Effector memory CD4-positive, alpha-beta T cell (primary cell): ENCODE data around the gene CLHC1.
"Not testable (repeated sequence)": the region's sequence is repeated elsewhere in the genome, so short reads cannot be mapped to it uniquely, and the experiment has no call there.

Experiments
- DNase-seq, 3 donors: peaks; one replicate each; pipeline ENCODE4 v3.0.0-alpha.2; 2020
- H3K27ac ChIP-seq: 2 replicates; pipeline ENCODE4 v1.7.0; 2013; ENCODE audit warnings: mild to moderate bottlenecking, low read length, moderate library complexity; ENCODE audit not compliant: insufficient read depth, poor library complexity, severe bottlenecking
- H3K27me3 ChIP-seq: replicated peaks from 2 replicates; pipeline ENCODE4 v1.7.0; 2013; ENCODE audit warnings: mild to moderate bottlenecking, low read length; ENCODE audit not compliant: insufficient read depth, control insufficient read depth, poor library complexity, severe bottlenecking
- H3K36me3 ChIP-seq: 2 replicates; pipeline ENCODE4 v1.7.0; 2013; ENCODE audit warnings: mild to moderate bottlenecking, low read length, moderate library complexity; ENCODE audit not compliant: control insufficient read depth, insufficient read depth
- H3K4me1 ChIP-seq: 2 replicates; pipeline ENCODE4 v1.7.0; 2013; ENCODE audit warnings: low read length, mild to moderate bottlenecking; ENCODE audit not compliant: control insufficient read depth, insufficient read depth, poor library complexity, severe bottlenecking
- H3K4me3 ChIP-seq: 2 replicates; pipeline ENCODE4 v1.7.0; 2013; ENCODE audit warnings: low read length, low read depth, mild to moderate bottlenecking; ENCODE audit not compliant: insufficient read depth, poor library complexity, severe bottlenecking
- H3K9me3 ChIP-seq: 2 replicates; pipeline ENCODE4 v1.7.0; 2013; ENCODE audit warnings: mild to moderate bottlenecking, low read length, moderate library complexity; ENCODE audit not compliant: control insufficient read depth
- total RNA-seq, 3 donors: gene quantifications; one replicate each; lab custom pipeline; 2026; lab: John Stamatoyannopoulos, UW

Gene CLHC1
- 3.5 to 8.8 (median 6.8) reads per million in 3 donors for total RNA-seq

DNA sequence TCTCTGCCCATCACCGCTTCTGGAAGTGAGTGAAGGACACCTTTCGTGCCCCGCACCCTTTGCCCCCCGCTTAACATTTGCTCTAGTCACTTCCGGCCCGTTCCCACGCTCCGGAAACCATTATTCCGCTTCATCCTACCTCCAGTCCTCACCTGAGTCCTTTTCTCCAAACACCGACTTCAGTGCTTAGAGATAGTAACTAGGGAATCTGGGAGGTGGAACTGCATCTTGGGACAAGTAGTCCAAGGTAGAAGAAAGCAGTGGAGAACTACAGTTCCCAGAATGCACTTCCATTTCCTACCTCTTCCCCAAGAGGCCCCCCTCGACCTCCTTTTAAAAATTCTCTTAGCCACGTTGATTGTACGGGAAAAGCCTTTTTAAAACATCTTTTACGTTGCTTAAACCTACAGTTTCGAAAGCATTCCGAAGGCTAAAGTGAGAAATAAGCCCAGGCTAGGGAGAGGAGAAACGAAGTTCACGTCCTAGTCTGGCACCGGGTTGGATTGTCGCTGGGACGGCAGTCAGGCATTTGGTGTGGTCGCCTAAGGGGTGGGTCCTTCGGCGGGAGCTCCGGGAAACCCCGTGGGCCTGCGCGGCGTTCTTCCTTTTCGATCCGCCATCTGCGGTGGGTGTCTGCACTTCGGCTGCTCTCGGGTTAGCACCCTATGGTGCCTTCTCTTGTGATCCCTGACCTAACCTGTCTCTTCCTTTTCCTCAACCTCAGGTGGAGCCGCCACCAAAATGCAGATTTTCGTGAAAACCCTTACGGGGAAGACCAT, at the start of gene CLHC1, which contains the start of gene RPS27A:
TSS of gene CLHC1 (minus strand) at position 210 of the 779 bp plus-strand sequence. CDS start 9,882 bp downstream, outside the sequence.
TSS of gene RPS27A (plus strand) at position 605 of the 779 bp plus-strand sequence. CDS start at position 742, 137 bp downstream.
- Histone ChIP-seq H3K27me3 (no peaks in the 10 kb centered on the region), H3K9me3 (no peaks in the 10 kb centered on the region), H3K36me3 (peaks cover 31% of the 10 kb centered on the region), H3K4me3 (peak within 1 kb of the TSS; percentile 85), H3K4me1 (peaks cover 17% of the 10 kb centered on the region), H3K27ac (peak within 1 kb of the TSS; percentile 98)
- peak; percentile 82 to 89 (median 87) for DNase-seq

GRCh38 chr2:55280851-55281546, 48.9 kb upstream of the CLHC1 start:
- not testable (repeated sequence) for H3K9me3 ChIP-seq, DNase-seq, H3K36me3 ChIP-seq, H3K4me3 ChIP-seq, H3K4me1 ChIP-seq, H3K27me3 ChIP-seq
- peak overlapping the region; percentile 84 for H3K27ac ChIP-seq

DNA sequence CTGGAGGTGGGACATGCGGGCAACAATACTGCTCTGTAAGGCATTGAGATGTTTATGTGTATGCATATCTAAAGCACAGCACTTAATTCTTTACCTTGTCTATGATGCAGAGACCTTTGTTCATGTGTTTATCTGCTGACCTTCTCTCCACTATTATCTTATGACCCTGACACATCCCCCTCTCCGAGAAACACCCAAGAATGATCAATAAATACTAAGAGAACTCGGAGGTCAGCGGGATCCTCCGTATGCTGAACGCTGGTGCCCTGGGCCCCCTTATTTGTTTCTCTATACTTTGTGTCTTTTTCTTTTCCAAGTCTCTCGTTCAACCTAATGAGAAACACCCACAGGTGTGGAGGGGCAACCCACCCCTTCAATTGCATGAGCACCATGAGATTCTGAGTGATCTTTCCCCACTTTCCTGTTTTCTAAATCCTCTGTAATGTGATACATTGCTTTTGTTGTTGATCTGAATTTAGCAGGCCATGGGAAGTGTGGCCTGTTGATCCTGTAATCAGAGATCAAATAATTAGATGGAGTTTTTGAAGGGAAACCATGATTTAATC, 47.8 kb upstream of the CLHC1 start:
- H3K36me3 ChIP-seq, H3K4me3 ChIP-seq, H3K27me3 ChIP-seq, H3K4me1 ChIP-seq, DNase-seq, H3K9me3 ChIP-seq, H3K27ac ChIP-seq: not testable (repeated sequence)

GRCh38 chr2:55279214-55279835, 47.2 kb upstream of the CLHC1 start:
- H3K4me3 ChIP-seq, H3K27me3 ChIP-seq, DNase-seq, H3K4me1 ChIP-seq, H3K9me3 ChIP-seq, H3K36me3 ChIP-seq, H3K27ac ChIP-seq: not testable (repeated sequence)

- peaks cover 5% of the 10 kb centered on the region for H3K4me1 ChIP-seq
- no peak overlapping the region for H3K4me3 ChIP-seq
- H3K9me3 ChIP-seq: no peaks in the 10 kb centered on the region
- no peaks in the 10 kb centered on the region for H3K27me3 ChIP-seq
- no peak overlapping the region for H3K27ac ChIP-seq
- no peaks in the 10 kb centered on the region for H3K36me3 ChIP-seq
- DNase-seq: no peak
Measured at GRCh38 chr2:55277310-55277709, 45.2 kb upstream of the CLHC1 start.

DNA sequence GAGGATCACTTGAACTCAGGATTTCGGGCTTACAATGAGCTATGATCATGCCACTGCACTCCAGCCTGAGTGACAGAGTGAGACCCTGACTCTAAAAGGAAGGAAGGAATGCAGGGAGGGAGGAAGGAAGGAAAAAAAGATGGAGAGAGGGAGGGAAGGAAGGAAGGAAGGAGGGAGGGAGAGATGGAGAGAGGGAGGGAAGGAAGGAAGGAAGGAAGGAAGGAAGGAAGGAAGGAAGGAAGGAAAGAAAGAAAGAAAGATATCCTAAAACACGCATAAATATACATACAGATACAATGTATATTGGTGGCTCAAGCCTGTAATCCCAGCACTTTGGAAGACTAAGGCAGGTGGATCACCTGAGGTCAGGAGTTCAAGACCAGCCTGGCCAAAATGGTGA, 42.3 kb upstream of the CLHC1 start:
- not testable (repeated sequence) for H3K27ac ChIP-seq, H3K9me3 ChIP-seq, H3K27me3 ChIP-seq, H3K36me3 ChIP-seq, DNase-seq, H3K4me3 ChIP-seq, H3K4me1 ChIP-seq

DNA sequence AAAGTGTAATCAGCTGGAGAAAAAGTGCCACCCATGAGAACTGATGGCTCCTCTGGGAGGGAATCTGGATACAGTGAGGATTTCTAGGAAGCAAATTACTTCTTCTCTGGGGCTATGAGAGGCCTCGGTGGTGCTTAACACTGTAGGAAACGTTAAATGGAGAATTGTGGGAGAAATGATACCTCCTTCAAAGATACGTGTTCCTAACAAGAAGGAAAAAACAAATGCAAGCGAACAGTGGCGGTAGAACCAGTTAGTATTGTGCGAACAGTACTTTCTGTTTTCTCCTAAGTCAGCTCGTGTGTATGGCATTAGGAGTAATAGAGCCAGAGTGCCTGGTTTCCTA, 37.5 kb upstream of the CLHC1 start:
- peak overlapping the region; percentile 74 for H3K27ac ChIP-seq
- peaks cover 9% of the 10 kb centered on the region for H3K4me1 ChIP-seq
- peak overlapping the region; percentile 64 for H3K4me3 ChIP-seq
- no peaks in the 10 kb centered on the region for H3K9me3 ChIP-seq
- no peaks in the 10 kb centered on the region for H3K36me3 ChIP-seq
- no peaks in the 10 kb centered on the region for H3K27me3 ChIP-seq
- no peak for DNase-seq

- peak; percentile 75 to 85 (median 79) for DNase-seq
- Histone ChIP-seq H3K4me3 (peak within 1 kb of the TSS; percentile 64), H3K27me3 (no peaks in the 10 kb centered on the region), H3K27ac (peak within 1 kb of the TSS; percentile 74), H3K4me1 (peaks cover 9% of the 10 kb centered on the region), H3K36me3 (no peaks in the 10 kb centered on the region), H3K9me3 (no peaks in the 10 kb centered on the region)
Measured at GRCh38 chr2:55268907-55269644, 37.0 kb upstream of the CLHC1 start, which contains the start of gene MTIF2. MTIF2 (minus strand) TSS chr2:55269231; CDS start chr2:55263858, 5,373 bp downstream.

DNA sequence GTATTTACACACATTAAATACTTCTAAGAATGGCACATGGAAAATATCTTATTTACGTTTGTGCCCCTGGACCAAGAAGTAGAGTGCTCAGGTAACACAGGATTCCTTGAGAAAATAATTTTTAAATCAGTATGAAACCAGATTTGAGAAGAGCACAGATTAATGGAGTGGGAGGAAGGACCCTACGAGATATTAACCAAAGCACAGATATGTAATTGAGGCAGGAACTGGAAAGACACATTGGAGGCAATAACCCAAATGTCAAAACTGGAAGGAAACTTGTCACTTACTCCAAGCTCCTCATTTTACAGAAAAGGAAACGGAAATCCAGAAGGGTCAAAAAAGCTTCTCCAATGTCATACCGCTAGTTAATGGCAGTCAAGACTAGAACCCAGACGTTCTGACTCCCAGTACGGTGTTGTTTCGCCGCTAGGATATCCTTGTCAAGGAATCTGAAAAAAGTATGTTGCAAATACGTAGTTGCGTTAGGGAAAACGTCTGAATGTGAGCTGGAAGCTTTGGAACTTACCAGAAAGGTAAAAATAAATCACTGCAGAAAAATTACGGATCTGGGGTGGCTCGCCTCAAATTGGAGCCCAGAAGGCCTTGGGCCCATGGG, 36.3 kb upstream of the CLHC1 start:
- no peaks in the 10 kb centered on the region for H3K27me3 ChIP-seq
- DNase-seq: no peak

More for the DNA sequence above, 36.3 kb upstream of the CLHC1 start:
- H3K4me1 ChIP-seq: peaks cover 9% of the 10 kb centered on the region
- H3K27ac ChIP-seq: peak overlapping the region; percentile 74
- no peaks in the 10 kb centered on the region for H3K9me3 ChIP-seq
- H3K36me3 ChIP-seq: no peaks in the 10 kb centered on the region
- peak overlapping the region; percentile 64 for H3K4me3 ChIP-seq
